WTC11 (cell line): ENCODE measurements around the gene QRFP. TPM values are rescaled to one million over a fixed set of nuclear protein-coding genes. Genes with fewer than 3 reads are reported as not detected.
A peak's percentile ranks its signal among the peaks of the same experiment; 100 is the strongest.

Experiments
- ATAC-seq: fragments of 200-7000 bp; cut with Tn5 transposase; 2 replicates; pipeline ENCODE4 v1.10.0; 2021; ENCODE audit warnings: mild to moderate bottlenecking, moderate library complexity
- CTCF ChIA-PET: fragments of 300-600 bp; sonication (Branson Sonifier 250); formaldehyde crosslinking; loops from one replicate; lab custom pipeline; 2021; ENCODE audit warnings: antibody characterized with exemption; lab: Charles Lee
- POLR2A ChIA-PET: fragments of 350-600 bp; sonication (Branson Sonifier 250); formaldehyde crosslinking; loops from one replicate; lab custom pipeline; 2021; ENCODE audit warnings: antibody characterized with exemption; lab: Charles Lee
- DNase-seq: peaks from one replicate; pipeline ENCODE4 v3.0.0; 2021; ENCODE audit warnings: low spot score
- H3K27ac Mint-ChIP-seq: 2 replicates; pipeline ENCODE4 v1.8.0; 2021; ENCODE audit warnings: mixed read lengths
- H3K27me3 Mint-ChIP-seq: 2 replicates; pipeline ENCODE4 v1.8.0; 2021; ENCODE audit warnings: low read depth, mild to moderate bottlenecking, moderate library complexity, mixed read lengths
- H3K36me3 Mint-ChIP-seq: 2 replicates; pipeline ENCODE4 v1.8.0; 2021; ENCODE audit warnings: mixed read lengths
- H3K4me1 Mint-ChIP-seq: 2 replicates; pipeline ENCODE4 v1.8.0; 2022; ENCODE audit warnings: mixed read lengths
- H3K4me3 Mint-ChIP-seq: 2 replicates; pipeline ENCODE4 v1.8.0; 2021; ENCODE audit warnings: mild to moderate bottlenecking, moderate library complexity, mixed read lengths
- H3K9me3 Mint-ChIP-seq: 2 replicates; pipeline ENCODE4 v1.8.0; 2021; ENCODE audit warnings: mixed read lengths
- CBFB ChIP-seq: sonication (generic); formaldehyde crosslinking; IDR thresholded peaks from 2 replicates; pipeline ENCODE4 v1.8.1; 2022; ENCODE audit warnings: mild to moderate bottlenecking, low read depth, missing genetic modification reagents
- ESRRA ChIP-seq: sonication (generic); formaldehyde crosslinking; IDR thresholded peaks from 2 replicates; pipeline ENCODE4 v1.8.1; 2022; ENCODE audit warnings: mild to moderate bottlenecking, missing genetic modification reagents, borderline replicate concordance
- FOXJ3 ChIP-seq: sonication (generic); formaldehyde crosslinking; IDR thresholded peaks from 2 replicates; pipeline ENCODE4 v1.9.0; 2021; ENCODE audit warnings: missing genetic modification reagents, mild to moderate bottlenecking, borderline replicate concordance
- IRF2 ChIP-seq: sonication (generic); formaldehyde crosslinking; IDR thresholded peaks from 2 replicates; pipeline ENCODE4 v1.8.0; 2022; ENCODE audit warnings: low read depth, missing genetic modification reagents, borderline replicate concordance
- JUN ChIP-seq: sonication (generic); formaldehyde crosslinking; IDR thresholded peaks from 2 replicates; pipeline ENCODE4 v1.8.0; 2023; ENCODE audit warnings: mild to moderate bottlenecking, missing genetic modification reagents
- NFYB ChIP-seq: sonication (generic); formaldehyde crosslinking; conservative IDR thresholded peaks from 2 replicates; pipeline ENCODE4 v1.8.0; 2022; ENCODE audit warnings: low read depth, missing genetic modification reagents
- PRRX2 ChIP-seq: fragments of 250-450 bp; sonication (Bioruptor Pico); IDR thresholded peaks from 2 replicates; pipeline ENCODE4 v1.8.0; 2021; ENCODE audit warnings: mild to moderate bottlenecking
- SMAD4 ChIP-seq: sonication (generic); formaldehyde crosslinking; IDR thresholded peaks from 2 replicates; pipeline ENCODE4 v1.8.0; 2022; ENCODE audit warnings: mild to moderate bottlenecking, missing genetic modification reagents
- ZNF232 ChIP-seq: sonication (generic); formaldehyde crosslinking; IDR thresholded peaks from 2 replicates; pipeline ENCODE4 v1.8.0; 2022; ENCODE audit warnings: mild to moderate bottlenecking, missing genetic modification reagents
- total RNA-seq: library from RNA; stranded (reverse); gene quantifications from 3 replicates; pipeline ENCODE4 v1.2.3, GENCODE V29; 2021
- TF ChIP-seq, protein P1 (sequence below): sonication (generic); formaldehyde crosslinking; IDR thresholded peaks from 2 replicates; pipeline ENCODE4 v1.8.1; 2022; ENCODE audit warnings: mild to moderate bottlenecking, moderate library complexity, missing genetic modification reagents
- TF ChIP-seq, protein P2 (sequence below): sonication (generic); formaldehyde crosslinking; IDR thresholded peaks from 2 replicates; pipeline ENCODE4 v1.8.1; 2022; ENCODE audit warnings: low read depth, mild to moderate bottlenecking, moderate library complexity, missing genetic modification reagents, borderline replicate concordance
- TF ChIP-seq, protein P3 (sequence below): sonication (generic); formaldehyde crosslinking; IDR thresholded peaks from 2 replicates; pipeline ENCODE4 v1.8.1; 2023; ENCODE audit warnings: mild to moderate bottlenecking, missing genetic modification reagents, moderate library complexity
- TF ChIP-seq, protein P4 (sequence below): sonication (generic); formaldehyde crosslinking; IDR thresholded peaks from 2 replicates; pipeline ENCODE4 v1.8.0; 2023; ENCODE audit warnings: missing genetic modification reagents, mild to moderate bottlenecking, borderline replicate concordance
- TF ChIP-seq, protein P5 (sequence below): sonication (generic); formaldehyde crosslinking; IDR thresholded peaks from 2 replicates; pipeline ENCODE4 v1.8.1; 2023; ENCODE audit warnings: mild to moderate bottlenecking, missing genetic modification reagents

QRFP gene
- total RNA-seq, 1 experiment from 2014 or later = not detected

DNA sequence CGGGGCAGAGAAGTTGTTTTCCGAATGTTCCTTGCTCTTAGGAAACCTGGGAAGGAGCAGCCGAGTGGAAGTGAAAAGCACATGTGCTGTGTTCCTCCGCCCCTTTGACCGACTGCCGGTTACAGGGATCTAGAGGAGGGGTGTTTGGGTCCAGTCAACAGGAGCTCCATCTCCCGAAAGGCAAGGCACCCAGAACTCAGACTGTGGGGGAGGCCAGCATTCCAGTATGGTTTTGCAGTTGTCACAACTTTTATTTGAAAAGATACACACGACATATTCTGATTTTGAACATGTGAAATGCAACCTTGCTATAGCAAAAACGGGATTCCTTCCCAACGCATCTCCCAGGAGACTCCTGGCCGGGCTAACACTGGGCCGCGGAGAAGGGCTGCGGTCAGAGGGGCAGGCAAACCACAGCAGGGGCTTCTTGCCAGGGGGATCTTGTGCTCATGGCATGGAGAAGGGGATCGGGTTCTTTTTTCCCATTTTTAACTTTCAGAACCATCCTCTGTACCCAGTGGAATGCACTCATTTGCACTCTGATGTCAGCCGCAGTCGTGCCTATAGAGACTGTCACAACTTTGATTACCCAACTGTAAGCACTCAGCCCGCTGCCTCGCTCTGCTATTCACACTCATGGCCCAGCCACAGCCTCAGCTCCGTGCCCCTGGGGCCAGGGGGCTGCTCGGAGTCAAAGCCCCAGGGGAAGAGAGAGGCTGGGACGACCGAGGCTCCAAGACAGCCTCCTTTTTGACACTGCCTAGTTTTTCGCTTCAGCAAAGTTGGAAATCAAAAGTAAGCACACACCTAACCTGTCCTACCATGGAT lies 3.9 kb downstream of the QRFP start:
- no peak overlapping the region for H3K4me3 Mint-ChIP-seq
- ChIA-PET CTCF (interaction anchor here (0.6 to 8.4 kb wide), 16 partner anchors 19 to 192 kb away, joined by 3 to 69 read pairs (median 4); no protein-coding TSS in a partner anchor), POLR2A (interaction anchor here (0.5 to 1.0 kb wide), 2 partner anchors 21 to 72 kb away, joined by 3 read pairs; no protein-coding TSS in a partner anchor)
- peak overlapping the region; percentile 36; the same call in 1 of the 2 replicates for H3K27ac Mint-ChIP-seq
- DNase-seq (no peak), ATAC-seq (no peak)
- TF ChIP-seq SMAD4 (CRISPR knock-in tag) (no peak), ESRRA (CRISPR knock-in tag) (no peak), CBFB (CRISPR knock-in tag) (no peak), IRF2 (CRISPR knock-in tag) (no peak), NFYB (CRISPR knock-in tag) (no peak), PRRX2 (no peak), JUN (CRISPR knock-in tag) (no peak), ZNF232 (no peak), FOXJ3 (no peak)
- TF ChIP-seq, protein P1, sequence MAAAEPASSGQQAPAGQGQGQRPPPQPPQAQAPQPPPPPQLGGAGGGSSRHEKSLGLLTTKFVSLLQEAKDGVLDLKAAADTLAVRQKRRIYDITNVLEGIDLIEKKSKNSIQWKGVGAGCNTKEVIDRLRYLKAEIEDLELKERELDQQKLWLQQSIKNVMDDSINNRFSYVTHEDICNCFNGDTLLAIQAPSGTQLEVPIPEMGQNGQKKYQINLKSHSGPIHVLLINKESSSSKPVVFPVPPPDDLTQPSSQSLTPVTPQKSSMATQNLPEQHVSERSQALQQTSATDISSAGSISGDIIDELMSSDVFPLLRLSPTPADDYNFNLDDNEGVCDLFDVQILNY = no peak
- TF ChIP-seq, protein P2, sequence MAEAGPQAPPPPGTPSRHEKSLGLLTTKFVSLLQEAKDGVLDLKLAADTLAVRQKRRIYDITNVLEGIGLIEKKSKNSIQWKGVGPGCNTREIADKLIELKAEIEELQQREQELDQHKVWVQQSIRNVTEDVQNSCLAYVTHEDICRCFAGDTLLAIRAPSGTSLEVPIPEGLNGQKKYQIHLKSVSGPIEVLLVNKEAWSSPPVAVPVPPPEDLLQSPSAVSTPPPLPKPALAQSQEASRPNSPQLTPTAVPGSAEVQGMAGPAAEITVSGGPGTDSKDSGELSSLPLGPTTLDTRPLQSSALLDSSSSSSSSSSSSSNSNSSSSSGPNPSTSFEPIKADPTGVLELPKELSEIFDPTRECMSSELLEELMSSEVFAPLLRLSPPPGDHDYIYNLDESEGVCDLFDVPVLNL (CRISPR knock-in tag) = no peak
- TF ChIP-seq, protein P3, sequence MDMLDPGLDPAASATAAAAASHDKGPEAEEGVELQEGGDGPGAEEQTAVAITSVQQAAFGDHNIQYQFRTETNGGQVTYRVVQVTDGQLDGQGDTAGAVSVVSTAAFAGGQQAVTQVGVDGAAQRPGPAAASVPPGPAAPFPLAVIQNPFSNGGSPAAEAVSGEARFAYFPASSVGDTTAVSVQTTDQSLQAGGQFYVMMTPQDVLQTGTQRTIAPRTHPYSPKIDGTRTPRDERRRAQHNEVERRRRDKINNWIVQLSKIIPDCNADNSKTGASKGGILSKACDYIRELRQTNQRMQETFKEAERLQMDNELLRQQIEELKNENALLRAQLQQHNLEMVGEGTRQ (CRISPR knock-in tag) = no peak
- TF ChIP-seq, protein P4, sequence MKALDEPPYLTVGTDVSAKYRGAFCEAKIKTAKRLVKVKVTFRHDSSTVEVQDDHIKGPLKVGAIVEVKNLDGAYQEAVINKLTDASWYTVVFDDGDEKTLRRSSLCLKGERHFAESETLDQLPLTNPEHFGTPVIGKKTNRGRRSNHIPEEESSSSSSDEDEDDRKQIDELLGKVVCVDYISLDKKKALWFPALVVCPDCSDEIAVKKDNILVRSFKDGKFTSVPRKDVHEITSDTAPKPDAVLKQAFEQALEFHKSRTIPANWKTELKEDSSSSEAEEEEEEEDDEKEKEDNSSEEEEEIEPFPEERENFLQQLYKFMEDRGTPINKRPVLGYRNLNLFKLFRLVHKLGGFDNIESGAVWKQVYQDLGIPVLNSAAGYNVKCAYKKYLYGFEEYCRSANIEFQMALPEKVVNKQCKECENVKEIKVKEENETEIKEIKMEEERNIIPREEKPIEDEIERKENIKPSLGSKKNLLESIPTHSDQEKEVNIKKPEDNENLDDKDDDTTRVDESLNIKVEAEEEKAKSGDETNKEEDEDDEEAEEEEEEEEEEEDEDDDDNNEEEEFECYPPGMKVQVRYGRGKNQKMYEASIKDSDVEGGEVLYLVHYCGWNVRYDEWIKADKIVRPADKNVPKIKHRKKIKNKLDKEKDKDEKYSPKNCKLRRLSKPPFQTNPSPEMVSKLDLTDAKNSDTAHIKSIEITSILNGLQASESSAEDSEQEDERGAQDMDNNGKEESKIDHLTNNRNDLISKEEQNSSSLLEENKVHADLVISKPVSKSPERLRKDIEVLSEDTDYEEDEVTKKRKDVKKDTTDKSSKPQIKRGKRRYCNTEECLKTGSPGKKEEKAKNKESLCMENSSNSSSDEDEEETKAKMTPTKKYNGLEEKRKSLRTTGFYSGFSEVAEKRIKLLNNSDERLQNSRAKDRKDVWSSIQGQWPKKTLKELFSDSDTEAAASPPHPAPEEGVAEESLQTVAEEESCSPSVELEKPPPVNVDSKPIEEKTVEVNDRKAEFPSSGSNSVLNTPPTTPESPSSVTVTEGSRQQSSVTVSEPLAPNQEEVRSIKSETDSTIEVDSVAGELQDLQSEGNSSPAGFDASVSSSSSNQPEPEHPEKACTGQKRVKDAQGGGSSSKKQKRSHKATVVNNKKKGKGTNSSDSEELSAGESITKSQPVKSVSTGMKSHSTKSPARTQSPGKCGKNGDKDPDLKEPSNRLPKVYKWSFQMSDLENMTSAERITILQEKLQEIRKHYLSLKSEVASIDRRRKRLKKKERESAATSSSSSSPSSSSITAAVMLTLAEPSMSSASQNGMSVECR (CRISPR knock-in tag) = no peak
- TF ChIP-seq, protein P5, sequence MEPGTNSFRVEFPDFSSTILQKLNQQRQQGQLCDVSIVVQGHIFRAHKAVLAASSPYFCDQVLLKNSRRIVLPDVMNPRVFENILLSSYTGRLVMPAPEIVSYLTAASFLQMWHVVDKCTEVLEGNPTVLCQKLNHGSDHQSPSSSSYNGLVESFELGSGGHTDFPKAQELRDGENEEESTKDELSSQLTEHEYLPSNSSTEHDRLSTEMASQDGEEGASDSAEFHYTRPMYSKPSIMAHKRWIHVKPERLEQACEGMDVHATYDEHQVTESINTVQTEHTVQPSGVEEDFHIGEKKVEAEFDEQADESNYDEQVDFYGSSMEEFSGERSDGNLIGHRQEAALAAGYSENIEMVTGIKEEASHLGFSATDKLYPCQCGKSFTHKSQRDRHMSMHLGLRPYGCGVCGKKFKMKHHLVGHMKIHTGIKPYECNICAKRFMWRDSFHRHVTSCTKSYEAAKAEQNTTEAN = no peak
- peaks cover 8% of the 10 kb centered on the region; the same call in 1 of the 2 replicates for H3K36me3 Mint-ChIP-seq
- no peaks in the 10 kb centered on the region for H3K4me1 Mint-ChIP-seq
- no peaks in the 10 kb centered on the region for H3K27me3 Mint-ChIP-seq
- H3K9me3 Mint-ChIP-seq = no peaks in the 10 kb centered on the region
